Measurements from ENCODE around the gene NNAT. TPM values are rescaled to one million over a fixed set of nuclear protein-coding genes. Genes with fewer than 3 reads are reported as not detected.
"Not testable (repeated sequence)": the region's sequence is repeated elsewhere in the genome, so short reads cannot be mapped to it uniquely, and the experiment has no call there.

NNAT gene
- polyA plus RNA-seq, 6 donors from 2014 or later = 0.39 TPM; not detected in 5

- Mint-ChIP-seq H3K9me3 (peaks cover 0 to 2% (median 0%) of the 10 kb centered on the region in 7 donors), H3K4me3 (no peak overlapping the region), H3K36me3 (no peaks in the 10 kb centered on the region), H3K4me1 (no peaks in the 10 kb centered on the region), H3K27ac (peak overlapping the region in 1 of 6 donors; percentile 47), H3K27me3 (peaks cover 36 to 66% (median 41%) of the 10 kb centered on the region in 3 donors)
- DNase-seq (no peak), ATAC-seq (ENCODE audit: low read depth in 2 of 2) (no peak)
Observed at GRCh38 chr20:37541326-37541725, 20.3 kb downstream of the NNAT start.

DNA sequence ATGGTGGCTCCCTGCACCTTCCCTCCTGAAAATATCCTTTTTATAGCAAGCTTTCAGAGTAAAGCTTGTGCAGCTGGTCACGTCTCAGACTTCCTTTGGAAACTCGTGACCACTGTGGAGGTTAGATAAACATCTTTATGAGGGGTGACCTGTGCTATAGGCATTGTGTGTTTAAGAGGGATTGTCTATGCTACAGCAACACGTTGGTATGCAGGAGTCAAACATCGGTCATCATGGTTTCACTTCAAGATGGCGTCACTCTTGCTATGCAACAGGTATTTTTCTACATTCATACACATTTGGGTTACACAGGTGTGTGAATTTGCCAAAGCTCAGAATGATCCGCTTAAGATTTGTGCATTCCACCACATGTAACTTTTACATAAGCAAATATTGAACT lies 21.2 kb downstream of the NNAT start:
- Mint-ChIP-seq H3K36me3 (no peaks in the 10 kb centered on the region), H3K27ac (no peak overlapping the region)
- ATAC-seq (ENCODE audit: low read depth in 2 of 2) = no peak

GRCh38 chr20:37543828-37544227 lies 22.8 kb downstream of the NNAT start:
- DNase-seq (no peak), ATAC-seq (ENCODE audit: low read depth in 2 of 2) (no peak)
- Mint-ChIP-seq H3K9me3 (peaks cover 0 to 2% (median 0%) of the 10 kb centered on the region in 7 donors), H3K4me1 (peaks cover 0 to 13% (median 5%) of the 10 kb centered on the region in 3 donors), H3K4me3 (no peak overlapping the region), H3K27me3 (peaks cover 23 to 56% (median 43%) of the 10 kb centered on the region in 3 donors), H3K36me3 (no peaks in the 10 kb centered on the region), H3K27ac (no peak overlapping the region)

More for the DNA sequence above, 21.2 kb downstream of the NNAT start:
- no peak for DNase-seq
- Mint-ChIP-seq H3K9me3 (peaks cover 0 to 2% (median 0%) of the 10 kb centered on the region in 7 donors), H3K27me3 (peaks cover 33 to 68% (median 50%) of the 10 kb centered on the region in 3 donors), H3K4me3 (no peak overlapping the region), H3K4me1 (peaks cover 0 to under 1% (median 0%) of the 10 kb centered on the region in 3 donors)

- H3K27ac Mint-ChIP-seq = no peak overlapping the region
Observed at GRCh38 chr20:37544386-37544785, 23.3 kb downstream of the NNAT start.

DNA sequence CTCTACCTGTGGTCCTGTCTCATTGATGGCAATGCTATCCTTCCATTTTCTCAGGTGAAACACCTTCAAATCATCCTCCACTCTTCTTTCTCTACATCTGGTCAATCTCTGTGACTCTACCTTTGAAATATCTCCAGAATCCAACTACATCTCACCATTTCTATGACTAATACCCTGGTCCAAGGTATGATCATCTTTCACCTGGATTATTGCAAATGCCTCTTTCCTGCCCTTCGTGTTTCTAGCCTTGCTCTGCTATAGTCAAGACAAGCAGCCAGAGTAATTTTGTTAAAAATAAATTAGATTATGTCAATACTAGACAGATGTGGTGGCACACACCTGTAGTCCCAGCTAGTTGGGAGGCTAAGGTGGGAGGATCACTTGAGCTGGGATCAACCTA lies 24.5 kb downstream of the NNAT start:
- peaks cover 0 to 13% (median 5%) of the 10 kb centered on the region in 3 donors for H3K4me1 Mint-ChIP-seq
- peaks cover 0 to 7% of the 10 kb centered on the region in 2 donors for H3K36me3 Mint-ChIP-seq
- peaks cover 20 to 52% (median 43%) of the 10 kb centered on the region in 3 donors for H3K27me3 Mint-ChIP-seq
- DNase-seq (no peak), ATAC-seq (ENCODE audit: low read depth in 2 of 2) (no peak)
- H3K4me3 Mint-ChIP-seq = no peak overlapping the region
- H3K9me3 Mint-ChIP-seq = peaks cover 0 to 7% (median 3%) of the 10 kb centered on the region in 7 donors
- no peak overlapping the region for H3K27ac Mint-ChIP-seq

More at GRCh38 chr20:37544386-37544785, 23.3 kb downstream of the NNAT start:
- Mint-ChIP-seq H3K36me3 (peaks cover 0 to 2% of the 10 kb centered on the region in 2 donors), H3K9me3 (peaks cover 0 to 2% (median 0%) of the 10 kb centered on the region in 7 donors), H3K27me3 (peaks cover 23 to 51% (median 46%) of the 10 kb centered on the region in 3 donors), H3K4me1 (peaks cover 0 to 13% (median 5%) of the 10 kb centered on the region in 3 donors), H3K4me3 (no peak overlapping the region)
- ATAC-seq (ENCODE audit: low read depth in 2 of 2) (no peak), DNase-seq (no peak)

GRCh38 chr20:37547912-37548311 lies 26.9 kb downstream of the NNAT start:
- Mint-ChIP-seq H3K4me3 (no peak overlapping the region), H3K27ac (no peak overlapping the region), H3K4me1 (peaks cover 0 to 13% (median 5%) of the 10 kb centered on the region in 3 donors), H3K36me3 (peaks cover 0 to 7% of the 10 kb centered on the region in 2 donors), H3K9me3 (peaks cover 0 to 7% (median 3%) of the 10 kb centered on the region in 7 donors), H3K27me3 (peaks cover 17 to 59% (median 58%) of the 10 kb centered on the region in 3 donors)
- no peak for DNase-seq
- ATAC-seq (ENCODE audit: low read depth in 2 of 2) = peak; percentile 42 to 47

DNA sequence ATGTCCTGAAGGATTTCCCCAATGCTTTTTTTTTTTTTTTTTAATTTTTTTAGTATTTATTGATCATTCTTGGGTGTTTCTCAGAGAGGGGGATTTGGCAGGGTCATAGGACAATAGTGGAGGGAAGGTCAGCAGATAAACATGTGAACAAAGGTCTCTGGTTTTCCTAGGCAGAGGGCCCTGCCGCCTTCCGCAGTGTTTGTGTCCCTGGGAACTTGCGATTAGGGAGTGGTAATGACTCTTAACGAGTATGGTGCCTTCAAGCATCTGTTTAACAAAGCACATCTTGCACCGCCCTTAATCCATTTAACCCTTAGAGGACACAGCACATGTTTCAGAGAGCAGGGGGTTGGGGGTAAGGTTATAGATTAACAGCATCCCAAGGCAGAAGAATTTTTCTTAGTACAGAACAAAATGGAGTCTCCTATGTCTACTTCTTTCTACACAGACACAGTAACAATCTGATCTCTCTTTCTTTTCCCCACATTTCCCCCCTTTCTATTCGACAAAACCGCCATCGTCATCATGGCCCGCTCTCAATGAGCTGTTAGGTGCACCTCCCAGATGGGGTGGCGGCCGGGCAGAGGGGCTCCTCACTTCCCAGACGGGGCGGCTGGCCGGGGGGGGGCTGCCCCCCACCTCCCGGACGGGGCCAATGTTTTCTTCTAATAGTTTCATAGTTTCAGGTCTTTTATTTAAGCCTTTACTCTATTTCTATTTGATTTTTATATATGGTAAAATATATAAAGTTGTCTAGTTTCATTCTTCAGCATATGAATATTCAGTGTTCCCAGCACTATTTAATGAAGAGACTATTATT lies 29.3 kb downstream of the NNAT start:
- Mint-ChIP-seq H3K27me3 (peaks cover 25 to 58% (median 53%) of the 10 kb centered on the region in 3 donors), H3K4me1 (peaks cover 0 to 13% (median 5%) of the 10 kb centered on the region in 3 donors)
- not testable (repeated sequence) for DNase-seq; ATAC-seq (ENCODE audit: low read depth in 2 of 2); H3K9me3 Mint-ChIP-seq; H3K27ac Mint-ChIP-seq; H3K4me3 Mint-ChIP-seq; H3K36me3 Mint-ChIP-seq

DNA sequence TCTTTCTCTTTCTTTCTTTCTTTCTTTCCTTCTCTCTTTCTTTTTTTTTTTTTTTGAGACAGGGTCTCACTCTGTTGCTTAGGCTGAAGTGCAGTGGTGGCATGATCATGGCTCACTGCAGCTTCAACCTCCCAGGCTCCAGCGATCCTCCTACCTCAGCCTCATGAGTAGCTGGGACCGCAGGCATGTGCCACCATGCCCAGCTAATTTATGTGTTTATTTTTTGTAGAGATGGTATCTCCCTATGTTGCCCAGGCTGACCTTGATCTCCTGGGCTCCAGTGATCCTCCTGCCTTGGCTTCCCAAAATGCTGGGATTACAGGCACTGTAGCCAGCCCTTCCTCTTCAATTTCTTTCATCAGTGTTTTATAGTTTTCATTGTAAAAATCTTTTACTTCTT lies 30.6 kb downstream of the NNAT start:
- not testable (repeated sequence) for H3K36me3 Mint-ChIP-seq; H3K9me3 Mint-ChIP-seq; H3K27ac Mint-ChIP-seq; DNase-seq; ATAC-seq (ENCODE audit: low read depth in 2 of 2)
- H3K4me3 Mint-ChIP-seq = peak overlapping the region in 1 of 8 donors; percentile 56
- peaks cover 0 to 13% (median 5%) of the 10 kb centered on the region in 3 donors for H3K4me1 Mint-ChIP-seq
- H3K27me3 Mint-ChIP-seq = peaks cover 24 to 52% (median 45%) of the 10 kb centered on the region in 3 donors

DNA sequence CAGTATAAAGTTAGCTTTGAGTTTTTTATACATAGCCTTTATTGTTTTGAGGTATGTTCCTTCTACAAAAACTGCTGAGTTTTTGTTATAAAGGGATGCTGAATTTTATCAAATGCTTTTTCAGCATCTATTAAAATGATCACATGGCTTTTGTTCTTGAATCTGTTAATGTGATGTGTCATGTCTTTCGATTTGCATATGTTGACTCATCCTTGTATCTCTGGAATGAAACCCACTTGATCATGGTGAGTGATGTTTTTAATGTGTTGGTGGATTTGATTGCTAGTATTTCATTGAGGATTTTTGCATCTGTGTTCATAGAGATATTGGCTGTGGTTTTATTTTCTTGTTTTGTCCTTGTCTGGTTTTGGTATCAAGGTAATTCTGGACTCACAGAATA lies 31.4 kb downstream of the NNAT start:
- Mint-ChIP-seq H3K9me3 (peaks cover 0 to 6% (median 3%) of the 10 kb centered on the region in 7 donors), H3K27ac (no peak overlapping the region), H3K27me3 (peaks cover 31 to 54% (median 46%) of the 10 kb centered on the region in 3 donors), H3K4me3 (no peak overlapping the region), H3K36me3 (peaks cover 0 to 7% of the 10 kb centered on the region in 2 donors), H3K4me1 (peaks cover 0 to 11% (median 5%) of the 10 kb centered on the region in 3 donors)
- no peak for ATAC-seq (ENCODE audit: low read depth in 2 of 2)
- no peak for DNase-seq

DNA sequence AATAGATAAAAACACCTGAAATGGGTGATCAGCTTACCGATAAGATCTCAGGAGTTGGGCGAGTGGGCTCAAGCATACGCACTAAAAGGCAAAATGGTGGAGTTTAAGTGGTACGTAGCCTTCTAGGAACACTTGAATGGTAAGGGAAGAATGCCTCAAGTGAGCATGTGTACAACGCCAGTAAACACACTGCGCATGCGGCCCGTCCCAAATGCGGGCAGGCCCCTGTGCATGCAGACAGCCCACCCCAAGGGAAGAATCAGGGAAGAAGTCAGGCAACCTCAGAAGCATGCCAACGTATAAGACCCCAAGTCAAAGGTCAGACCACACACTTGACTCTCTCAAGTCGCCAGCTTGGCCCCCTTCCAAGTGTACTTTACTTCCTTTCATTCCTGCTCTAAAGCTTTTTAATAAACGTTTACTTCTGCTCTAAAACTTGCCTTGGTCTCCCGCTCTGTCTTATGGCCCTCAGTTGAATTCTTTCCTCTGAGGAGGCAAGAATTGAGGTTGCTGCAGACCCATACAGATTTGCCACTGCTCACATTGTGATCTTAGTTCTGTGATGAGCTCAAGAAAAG lies 33.8 kb downstream of the NNAT start:
- peaks cover 36 to 57% (median 52%) of the 10 kb centered on the region in 3 donors for H3K27me3 Mint-ChIP-seq
- not testable (repeated sequence) for H3K4me3 Mint-ChIP-seq; H3K9me3 Mint-ChIP-seq; ATAC-seq (ENCODE audit: low read depth in 2 of 2); H3K27ac Mint-ChIP-seq; DNase-seq; H3K36me3 Mint-ChIP-seq; H3K4me1 Mint-ChIP-seq

DNA sequence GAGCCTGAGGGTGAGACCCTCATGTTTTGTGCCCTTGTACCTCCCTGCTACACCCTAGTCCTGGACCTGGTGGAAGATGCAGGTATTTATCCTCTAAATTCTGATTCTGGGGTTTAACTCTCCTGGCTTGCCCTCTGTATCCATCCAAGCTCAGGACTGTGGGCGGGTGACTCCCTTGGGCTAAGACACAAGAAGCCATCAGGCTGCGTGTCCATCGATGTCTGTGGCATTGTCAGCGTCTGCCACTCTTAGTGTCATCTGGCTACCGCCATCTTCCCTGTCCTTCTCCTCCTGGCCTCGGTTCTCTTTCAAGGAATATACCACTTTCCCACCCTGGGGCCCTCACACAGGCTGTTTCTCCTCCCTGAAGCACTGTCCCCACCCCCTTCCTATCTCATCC lies 35.5 kb downstream of the NNAT start:
- H3K4me1 Mint-ChIP-seq = no peaks in the 10 kb centered on the region
- ATAC-seq (ENCODE audit: low read depth in 2 of 2) (no peak), DNase-seq (no peak)
- no peak overlapping the region for H3K4me3 Mint-ChIP-seq
- H3K9me3 Mint-ChIP-seq = peaks cover 0 to under 1% (median 0%) of the 10 kb centered on the region in 7 donors
- H3K27ac Mint-ChIP-seq = no peak overlapping the region
- no peaks in the 10 kb centered on the region for H3K36me3 Mint-ChIP-seq
- H3K27me3 Mint-ChIP-seq = peaks cover 45 to 58% (median 49%) of the 10 kb centered on the region in 3 donors

DNA sequence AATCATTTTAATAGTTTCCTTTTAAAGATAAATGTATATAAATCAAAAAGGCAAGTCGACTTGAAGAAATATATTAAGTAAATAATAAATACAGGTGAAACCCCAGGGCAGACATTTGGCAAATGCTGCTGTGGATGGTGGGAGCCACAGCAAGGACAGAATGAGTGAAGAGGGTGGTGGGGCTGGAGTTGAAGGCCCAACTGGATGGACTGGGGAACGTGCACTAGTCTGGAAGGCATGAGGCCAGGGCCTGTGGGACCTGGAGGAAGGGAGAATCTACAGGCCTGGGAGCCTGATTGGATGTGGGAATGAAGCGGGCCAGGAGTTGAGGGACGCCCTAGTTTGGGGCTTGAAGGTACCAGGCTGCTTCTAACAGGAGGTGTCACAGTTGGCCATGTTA lies 37.3 kb downstream of the NNAT start:
- Mint-ChIP-seq H3K36me3 (no peaks in the 10 kb centered on the region), H3K27ac (no peak overlapping the region), H3K9me3 (no peaks in the 10 kb centered on the region), H3K27me3 (peaks cover 45 to 52% (median 50%) of the 10 kb centered on the region in 3 donors), H3K4me3 (no peak overlapping the region), H3K4me1 (no peaks in the 10 kb centered on the region)
- no peak for DNase-seq
- ATAC-seq (ENCODE audit: low read depth in 2 of 2) = no peak

DNA sequence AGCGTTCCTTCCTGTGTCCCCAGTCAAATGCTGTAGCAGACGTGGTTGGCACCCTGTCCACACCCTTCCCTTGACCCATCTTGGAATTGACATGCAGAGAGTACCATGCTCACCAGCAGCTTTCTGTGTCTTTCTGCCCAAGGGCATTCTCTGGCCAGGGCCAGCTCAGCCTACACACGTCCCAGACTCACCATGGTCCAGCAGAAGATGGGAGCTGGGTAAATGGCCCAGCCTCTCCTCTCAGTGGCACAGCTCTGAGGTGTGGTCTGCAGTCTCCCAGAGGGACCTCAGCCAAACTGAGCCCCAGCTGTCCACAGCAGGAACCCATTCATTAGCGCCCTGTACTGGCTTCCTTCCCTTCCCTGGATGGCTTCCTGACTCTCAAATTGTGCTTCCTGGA lies 37.7 kb downstream of the NNAT start:
- ATAC-seq (ENCODE audit: low read depth in 2 of 2) (no peak), DNase-seq (no peak)
- H3K9me3 Mint-ChIP-seq = no peaks in the 10 kb centered on the region
- peaks cover 45 to 56% (median 55%) of the 10 kb centered on the region in 3 donors for H3K27me3 Mint-ChIP-seq
- H3K36me3 Mint-ChIP-seq = no peaks in the 10 kb centered on the region
- H3K4me3 Mint-ChIP-seq = no peak overlapping the region
- H3K27ac Mint-ChIP-seq = peak overlapping the region in 2 of 6 donors; percentile 4 to 18
- H3K4me1 Mint-ChIP-seq = no peaks in the 10 kb centered on the region
